Thyroid gland (tissue), 4 donors: ENCODE data around the gene DNAJB14. TPM values are rescaled to one million over a fixed set of nuclear protein-coding genes. Genes with fewer than 3 reads are reported as not detected.

ENCODE experiments used
- DNase-seq, 2 donors: peaks; one replicate each; pipeline ENCODE4 v3.0.0-alpha.2; 2019
- H3K27ac ChIP-seq, 3 donors: fragments of 200-600 bp; sonication (generic); 1 replicate in 2 of 3; 2 replicates in 1 of 3; pipeline ENCODE4 v1.5.1; 2016 to 2019; ENCODE audit warnings: mild to moderate bottlenecking in 1 of 3, moderate library complexity in 1 of 3
- H3K27me3 ChIP-seq: fragments of 200-600 bp; sonication (generic); one replicate; pipeline ENCODE4 v1.5.1; 2019
- H3K36me3 ChIP-seq, 2 donors: fragments of 200-600 bp; sonication (generic); one replicate each; pipeline ENCODE4 v1.5.1; 2016 to 2019
- H3K4me1 ChIP-seq, 2 donors: fragments of 200-600 bp; sonication (generic); one replicate each; pipeline ENCODE4 v1.5.1; 2017 to 2019
- H3K4me3 ChIP-seq, 3 donors: fragments of 200-600 bp; sonication (generic); replicated peaks in 1 of 3; 1 replicate in 2 of 3; 2 replicates in 1 of 3; pipeline ENCODE4 v1.5.1; 2016; ENCODE audit warnings: mild to moderate bottlenecking in 1 of 3
- H3K9me3 ChIP-seq: fragments of 200-600 bp; sonication (generic); one replicate; pipeline ENCODE4 v1.5.1; 2017
- CTCF ChIP-seq, 6 experiments: fragments of 200-600 bp in 3 of 6; fragments of 450-650 bp in 3 of 6; sonication (generic) in 3 of 6; IDR thresholded peaks; one replicate each; pipeline ENCODE4 v1.5.1; 2016 to 2019; ENCODE audit warnings: antibody characterized with exemption in 6 of 6, mild to moderate bottlenecking in 2 of 6, inconsistent platforms in 1 of 6, moderate library complexity in 1 of 6
- POLR2A ChIP-seq, 2 donors: fragments of 450-650 bp; IDR thresholded peaks; one replicate each; pipeline ENCODE4 v1.6.1; 2017; ENCODE audit warnings: antibody characterized with exemption in 2 of 2, mild to moderate bottlenecking in 2 of 2, moderate library complexity in 1 of 2
- WGBS, 2 donors: methylation state at CpG; one replicate each; pipeline ENCODE4 v1.1.5; 2017; 5-methylcytosine and 5-hydroxymethylcytosine counted together
- intact Hi-C: fragments of 100-400 bp; cut with DNase I; formaldehyde crosslinking; loops from one replicate; pipeline ENCODE4 v1.15.1; 2023
- total RNA-seq, 4 donors: library from RNA; depleted of rRNA; stranded (reverse); fragments of >200 nt; gene quantifications; one replicate each; pipeline ENCODE4 v1.2.3, GENCODE V29; 2016

Gene DNAJB14
- total RNA-seq, result 10 to 100 TPM; 48.1 to 84.4 (median 72.3) TPM

- peak within 1 kb of the TSS; percentile 92 to 98 (median 96) for H3K27ac ChIP-seq
- 5 to 9% methylated on average over 11 to 28 of the region's 87 CpGs for WGBS, 2 donors
- no peaks in the 10 kb centered on the region for H3K9me3 ChIP-seq
- intact Hi-C loops, result loop anchor here (5.0 to 10.0 kb wide), 3 partner anchors 54 to 384 kb away; partner anchors contain the start of genes DAPP1, LAMTOR3 and TRMT10A
- peak; percentile 71 to 80 for DNase-seq
- H3K4me3 ChIP-seq, result peak within 1 kb of the TSS; percentile 71 to 88 (median 84)
- H3K27me3 ChIP-seq, result no peaks in the 10 kb centered on the region
- TF ChIP-seq CTCF (IDR thresholded peaks at IDR 0.05) (peak in 2 of 6 experiments; percentile 8 to 9), POLR2A (IDR thresholded peaks at IDR 0.05) (peak in 1 of 2 donors; percentile 73)
- peaks cover 17 to 39% of the 10 kb centered on the region in 2 donors for H3K4me1 ChIP-seq
- H3K36me3 ChIP-seq, result no peaks in the 10 kb centered on the region
These were observed at the start of gene DNAJB14 for GRCh38 chr4:99946356-99947189. Gene DNAJB14, minus strand, starts transcription at chr4:99946618. Its CDS starts 47 bp downstream, at chr4:99946571.

- no peak for TF ChIP-seq POLR2A (IDR thresholded peaks at IDR 0.05)
- TF ChIP-seq CTCF (IDR thresholded peaks at IDR 0.05), result no peak
- 44 to 48% methylated on average over 3 of the region's 3 CpGs for WGBS, 2 donors
These were observed 45.3 kb upstream of the DNAJB14 start for GRCh38 chr4:99991741-99992140.

GRCh38 chr4:99987681-99988080, 41.3 kb upstream of the DNAJB14 start:
- no peaks in the 10 kb centered on the region for H3K4me1 ChIP-seq
- TF ChIP-seq CTCF (IDR thresholded peaks at IDR 0.05) (no peak), POLR2A (IDR thresholded peaks at IDR 0.05) (no peak)
- no peaks in the 10 kb centered on the region for H3K36me3 ChIP-seq
- no peaks in the 10 kb centered on the region for H3K9me3 ChIP-seq
- no peak overlapping the region for H3K27ac ChIP-seq
- DNase-seq, result no peak
- H3K4me3 ChIP-seq, result no peak overlapping the region
- no peaks in the 10 kb centered on the region for H3K27me3 ChIP-seq
- intact Hi-C loops, result no loop called here

More at GRCh38 chr4:99991741-99992140, 45.3 kb upstream of the DNAJB14 start:
- Histone ChIP-seq H3K9me3 (no peaks in the 10 kb centered on the region), H3K27ac (no peak overlapping the region), H3K4me3 (no peak overlapping the region), H3K4me1 (no peaks in the 10 kb centered on the region), H3K36me3 (no peaks in the 10 kb centered on the region), H3K27me3 (no peaks in the 10 kb centered on the region)
- DNase-seq, result no peak
- intact Hi-C loops, result no loop called here

GRCh38 chr4:99986792-99987191, 40.4 kb upstream of the DNAJB14 start:
- 88 to 90% methylated on average over 4 of the region's 4 CpGs for WGBS, 2 donors
- DNase-seq, result no peak
- no peaks in the 10 kb centered on the region for H3K36me3 ChIP-seq
- no peak overlapping the region for H3K4me3 ChIP-seq
- no peaks in the 10 kb centered on the region for H3K9me3 ChIP-seq
- TF ChIP-seq POLR2A (IDR thresholded peaks at IDR 0.05), result no peak
- no peak for TF ChIP-seq CTCF (IDR thresholded peaks at IDR 0.05)
- H3K27me3 ChIP-seq, result no peaks in the 10 kb centered on the region
- intact Hi-C loops, result no loop called here
- no peak overlapping the region for H3K27ac ChIP-seq
- H3K4me1 ChIP-seq, result no peaks in the 10 kb centered on the region

- intact Hi-C loops, result no loop called here
- Histone ChIP-seq H3K27me3 (no peaks in the 10 kb centered on the region), H3K9me3 (no peaks in the 10 kb centered on the region), H3K36me3 (no peaks in the 10 kb centered on the region), H3K4me1 (no peaks in the 10 kb centered on the region), H3K27ac (no peak overlapping the region), H3K4me3 (no peak overlapping the region)
- no peak for TF ChIP-seq POLR2A (IDR thresholded peaks at IDR 0.05)
- TF ChIP-seq CTCF (IDR thresholded peaks at IDR 0.05), result no peak
- WGBS, 2 donors, result 78 to 89% methylated on average over 4 of the region's 4 CpGs
- DNase-seq, result no peak
These were observed 37.0 kb upstream of the DNAJB14 start for GRCh38 chr4:99983289-99983943.
